SK-N-SH (cell line): Measurements from ENCODE around the gene PRB3. TPM values are rescaled to one million over a fixed set of nuclear protein-coding genes. Genes with fewer than 3 reads are reported as not detected.

Experiments used
- CTCF ChIA-PET: fragments of 300-600, 350-600 bp; formaldehyde crosslinking; extraction: SDS; loops from one replicate; lab custom pipeline; 2021; lab: Yijun Ruan, JAX
- POLR2A ChIA-PET: fragments of 350-600 bp; sonication (Branson Sonifier 250); formaldehyde crosslinking; extraction: SDS; loops from one replicate; lab custom pipeline; 2020; ENCODE audit warnings: antibody characterized with exemption, inconsistent platforms; lab: Yijun Ruan, JAX
- DNase-seq: peaks from one replicate; pipeline ENCODE4 v3.0.0; 2012
- H2AFZ ChIP-seq: fragments of 200-600 bp; sonication (generic); 2 replicates; pipeline ENCODE4 v1.8.1; 2016; ENCODE audit warnings: antibody characterized with exemption, mild to moderate bottlenecking, low read depth
- H3F3A ChIP-seq: fragments of 200-600 bp; sonication (generic); replicated peaks from 2 replicates; pipeline ENCODE3; 2016; ENCODE audit warnings: antibody characterized with exemption, mild to moderate bottlenecking; ENCODE audit not compliant: insufficient read depth
- H3K27ac ChIP-seq, 2 experiments: fragments of 200-500 bp in 1 of 2; fragments of 200-600 bp in 1 of 2; sonication (Bioruptor generic) in 1 of 2; sonication (generic), shearing (Covaris generic) in 1 of 2; 2 replicates each; pipeline versions ENCODE4 v1.5.1 to v1.6.1; 2014 to 2016; ENCODE audit warnings: low read depth in 2 of 2, inconsistent platforms in 1 of 2, low read length in 1 of 2, mild to moderate bottlenecking in 1 of 2, mixed read lengths in 1 of 2
- H3K27me3 ChIP-seq: fragments of 200-600 bp; sonication (generic), shearing (Covaris generic); 2 replicates; pipeline ENCODE4 v1.6.1; 2016; ENCODE audit warnings: mixed run types; ENCODE audit not compliant: insufficient read depth
- H3K36me3 ChIP-seq, 2 experiments: fragments of 200-500 bp in 1 of 2; fragments of 200-600 bp in 1 of 2; sonication (Bioruptor generic) in 1 of 2; sonication (generic) in 1 of 2; replicated peaks in 1 of 2; 2 replicates each; pipeline versions ENCODE3 to v1.5.1; 2014 to 2016; ENCODE audit warnings: low read length in 1 of 2, mild to moderate bottlenecking in 1 of 2; ENCODE audit not compliant: insufficient read depth in 2 of 2, control insufficient read depth in 1 of 2
- H3K4me1 ChIP-seq, 2 experiments: fragments of 200-500 bp in 1 of 2; fragments of 200-600 bp in 1 of 2; sonication (Bioruptor generic) in 1 of 2; sonication (generic), shearing (Covaris generic) in 1 of 2; 2 replicates each; pipeline versions ENCODE4 v1.5.1 to v1.6.1; 2014 to 2016; ENCODE audit warnings: low read depth in 1 of 2, low read length in 1 of 2, mixed run types in 1 of 2; ENCODE audit not compliant: insufficient read depth in 2 of 2, control insufficient read depth in 1 of 2
- H3K4me2 ChIP-seq: fragments of 200-600 bp; sonication (generic), shearing (Covaris generic); 2 replicates; pipeline ENCODE4 v1.6.1; 2017; ENCODE audit warnings: mixed run types
- H3K4me3 ChIP-seq, 2 experiments: fragments of 200-500 bp in 1 of 2; fragments of 200-600 bp in 1 of 2; sonication (Bioruptor generic) in 1 of 2; sonication (generic), shearing (Covaris generic) in 1 of 2; 2 replicates each; pipeline versions ENCODE4 v1.5.1 to v1.8.1; 2014 to 2016; ENCODE audit warnings: low read depth in 2 of 2, inconsistent platforms in 1 of 2, low read length in 1 of 2, mild to moderate bottlenecking in 1 of 2, mixed read lengths in 1 of 2, moderate library complexity in 1 of 2
- H3K79me2 ChIP-seq: fragments of 200-600 bp; sonication (generic); 2 replicates; pipeline ENCODE4 v1.8.1; 2017; ENCODE audit warnings: mild to moderate bottlenecking; ENCODE audit not compliant: insufficient read depth
- H3K9ac ChIP-seq: fragments of 200-600 bp; sonication (generic); 2 replicates; pipeline ENCODE4 v1.6.1; 2017; ENCODE audit warnings: mixed run types
- H3K9me2 ChIP-seq: fragments of 200-600 bp; sonication (generic); 2 replicates; pipeline ENCODE4 v1.6.1; 2017; ENCODE audit warnings: mixed run types
- H3K9me3 ChIP-seq: fragments of 200-600 bp; sonication (generic); 2 replicates; pipeline ENCODE4 v1.6.1; 2017; ENCODE audit warnings: mixed run types, mild to moderate bottlenecking, moderate library complexity
- H4K20me1 ChIP-seq: fragments of 200-600 bp; sonication (generic); 2 replicates; pipeline ENCODE4 v1.6.1; 2017; ENCODE audit warnings: mild to moderate bottlenecking, mixed run types; ENCODE audit not compliant: insufficient read depth
- CHD2 ChIP-seq: fragments of 150-350 bp; IDR thresholded peaks from 2 replicates; pipeline ENCODE4 v1.6.1; 2018; ENCODE audit warnings: low read length; ENCODE audit not compliant: partially characterized antibody
- EP300 ChIP-seq, 2 experiments: IDR thresholded peaks; 2 replicates each; pipeline versions ENCODE4 v1.4.0 to v1.6.1; 2012; ENCODE audit warnings: borderline replicate concordance in 1 of 2, low read depth in 1 of 2, low read length in 1 of 2
- EZH2phosphoT487 ChIP-seq: fragments of 200-600 bp; sonication (generic); IDR thresholded peaks from 2 replicates; pipeline ENCODE4 v1.6.1; 2017; ENCODE audit warnings: low read depth, mixed run types, mild to moderate bottlenecking, antibody characterized with exemption, moderate library complexity, borderline replicate concordance
- FOXM1 ChIP-seq: IDR thresholded peaks from 2 replicates; pipeline ENCODE4 v1.4.0; 2012; ENCODE audit warnings: low read depth, mild to moderate bottlenecking
- GATA2 ChIP-seq: sonication (generic); formaldehyde crosslinking; IDR thresholded peaks from 2 replicates; pipeline ENCODE4 v1.5.0; 2020; ENCODE audit warnings: mild to moderate bottlenecking, missing genetic modification reagents
- JUND ChIP-seq: IDR thresholded peaks from 2 replicates; pipeline ENCODE4 v1.4.0; 2012
- MXI1 ChIP-seq: IDR thresholded peaks from 2 replicates; pipeline ENCODE4 v1.6.1; 2012; ENCODE audit warnings: mild to moderate bottlenecking, low read depth, low read length, improper control_type of control experiment
- NFIC ChIP-seq: IDR thresholded peaks from 2 replicates; pipeline ENCODE4 v1.4.0; 2012; ENCODE audit warnings: borderline replicate concordance
- RAD21 ChIP-seq: IDR thresholded peaks from 2 replicates; pipeline ENCODE4 v1.6.1; 2012; ENCODE audit warnings: mild to moderate bottlenecking, low read length
- RFX5 ChIP-seq: IDR thresholded peaks from 2 replicates; pipeline ENCODE4 v1.6.1; 2012; ENCODE audit warnings: mild to moderate bottlenecking, improper control_type of control experiment, low read length
- RXRA ChIP-seq: IDR thresholded peaks from 2 replicates; pipeline ENCODE4 v1.4.0; 2012; ENCODE audit warnings: low read depth, mild to moderate bottlenecking, borderline replicate concordance
- SMC3 ChIP-seq: IDR thresholded peaks from 2 replicates; pipeline ENCODE4 v1.6.1; 2012; ENCODE audit warnings: low read depth, low read length, improper control_type of control experiment
- TAF1 ChIP-seq: IDR thresholded peaks from 2 replicates; pipeline ENCODE4 v1.6.1; 2012; ENCODE audit warnings: low read depth, mild to moderate bottlenecking, low read length, moderate library complexity, borderline replicate concordance
- WGBS: methylation state at CpG from one replicate; pipeline ENCODE4 v1.1.6; 2017; ENCODE audit warnings: low lambda C conversion rate; 5-methylcytosine and 5-hydroxymethylcytosine counted together
- polyA plus RNA-seq, 3 experiments: library from polyadenylated mRNA; depleted of rRNA; stranded (reverse); fragments of >200 nt; gene quantifications; 2 replicates each; pipeline ENCODE4 v1.2.3, GENCODE V29; 2012
- TF ChIP-seq, protein P1 (sequence below): IDR thresholded peaks from 2 replicates; pipeline ENCODE4 v1.4.0; 2012; ENCODE audit warnings: low read depth, borderline replicate concordance
- TF ChIP-seq, protein P2 (sequence below): fragments of 150-350 bp; IDR thresholded peaks from 2 replicates; pipeline ENCODE4 v1.6.1; 2016; ENCODE audit warnings: mild to moderate bottlenecking, low read depth, low read length
- TF ChIP-seq, protein P3 (sequence below): fragments of 200-600 bp; sonication (generic); IDR thresholded peaks from 2 replicates; pipeline ENCODE4 v1.6.1; 2017; ENCODE audit warnings: antibody characterized with exemption, mild to moderate bottlenecking, moderate library complexity
- TF ChIP-seq, protein P4 (sequence below): IDR thresholded peaks from 2 replicates; pipeline ENCODE4 v1.4.0; 2012; ENCODE audit warnings: low read depth
- TF ChIP-seq, protein P5 (sequence below): IDR thresholded peaks from 2 replicates; pipeline ENCODE4; 2012
- TF ChIP-seq, protein P6 (sequence below): IDR thresholded peaks from 2 replicates; pipeline ENCODE4 v1.4.0; 2012; ENCODE audit warnings: low read depth, borderline replicate concordance
- TF ChIP-seq, protein P7 (sequence below): fragments of 150-350 bp; IDR thresholded peaks from 2 replicates; pipeline ENCODE4 v1.6.1; 2017; ENCODE audit warnings: antibody characterized with exemption, low read length, low read depth, borderline replicate concordance

Gene PRB3
- polyA plus RNA-seq, 1 of the 3 experiments (the other 2 are of a cell fraction), result not detected

DNA sequence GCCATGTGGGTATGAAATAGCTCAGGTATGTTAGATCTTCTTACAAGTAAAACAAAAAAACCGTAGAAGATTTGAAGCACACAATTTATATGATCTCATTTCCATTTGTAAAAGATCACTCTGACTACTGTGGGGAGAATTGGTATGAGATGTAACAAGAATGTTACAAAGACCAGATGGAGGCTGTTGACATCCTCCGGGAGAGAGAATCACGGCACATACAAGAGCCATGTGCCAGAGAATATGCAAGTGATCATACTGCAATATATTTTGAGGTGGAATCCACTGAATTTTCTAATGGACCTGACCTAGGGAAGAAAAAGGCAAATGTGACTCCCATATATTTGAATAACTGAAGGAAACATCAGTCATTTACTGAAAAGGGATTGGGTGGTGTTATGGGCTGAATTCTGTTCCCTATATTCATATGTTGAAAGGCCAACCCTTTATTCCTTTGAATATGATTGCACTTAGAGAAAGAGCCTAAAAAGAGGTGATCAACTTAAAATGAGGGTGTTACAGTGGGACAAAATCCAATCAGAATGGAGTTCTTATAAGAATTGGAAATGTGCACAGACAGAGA lies 29.1 kb downstream of the PRB3 start:
- H3K27ac ChIP-seq, result no peak overlapping the region
- no peaks in the 10 kb centered on the region for H3K9me2 ChIP-seq
- H3K9ac ChIP-seq, result no peak overlapping the region
- 2% methylated on average over 3 of the region's 3 CpGs for WGBS
- no peaks in the 10 kb centered on the region for H3K79me2 ChIP-seq
- no peak overlapping the region for H3K4me2 ChIP-seq
- H3K9me3 ChIP-seq, result no peaks in the 10 kb centered on the region
- POLR2A ChIA-PET, result no interaction called here
- TF ChIP-seq, protein P1, sequence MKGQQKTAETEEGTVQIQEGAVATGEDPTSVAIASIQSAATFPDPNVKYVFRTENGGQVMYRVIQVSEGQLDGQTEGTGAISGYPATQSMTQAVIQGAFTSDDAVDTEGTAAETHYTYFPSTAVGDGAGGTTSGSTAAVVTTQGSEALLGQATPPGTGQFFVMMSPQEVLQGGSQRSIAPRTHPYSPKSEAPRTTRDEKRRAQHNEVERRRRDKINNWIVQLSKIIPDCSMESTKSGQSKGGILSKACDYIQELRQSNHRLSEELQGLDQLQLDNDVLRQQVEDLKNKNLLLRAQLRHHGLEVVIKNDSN, result no peak
- TF ChIP-seq MXI1 (no peak), GATA2 (CRISPR knock-in tag) (no peak), TAF1 (no peak), RXRA (no peak), CHD2 (no peak), RAD21 (no peak)
- TF ChIP-seq, all 33 proteins: peak for 0
- no peaks in the 10 kb centered on the region for H3K36me3 ChIP-seq
- DNase-seq, result no peak
- no peaks in the 10 kb centered on the region for H3K27me3 ChIP-seq
- no peaks in the 10 kb centered on the region for H4K20me1 ChIP-seq
- H3F3A ChIP-seq, result no peaks in the 10 kb centered on the region
- no peak overlapping the region for H3K4me3 ChIP-seq
- H2AFZ ChIP-seq, result no peak overlapping the region
- no peaks in the 10 kb centered on the region for H3K4me1 ChIP-seq
- CTCF ChIA-PET, result interaction anchor here (1.3 kb wide), 1 partner anchor 12 kb away, joined by 4 read pairs; no protein-coding TSS in a partner anchor

DNA sequence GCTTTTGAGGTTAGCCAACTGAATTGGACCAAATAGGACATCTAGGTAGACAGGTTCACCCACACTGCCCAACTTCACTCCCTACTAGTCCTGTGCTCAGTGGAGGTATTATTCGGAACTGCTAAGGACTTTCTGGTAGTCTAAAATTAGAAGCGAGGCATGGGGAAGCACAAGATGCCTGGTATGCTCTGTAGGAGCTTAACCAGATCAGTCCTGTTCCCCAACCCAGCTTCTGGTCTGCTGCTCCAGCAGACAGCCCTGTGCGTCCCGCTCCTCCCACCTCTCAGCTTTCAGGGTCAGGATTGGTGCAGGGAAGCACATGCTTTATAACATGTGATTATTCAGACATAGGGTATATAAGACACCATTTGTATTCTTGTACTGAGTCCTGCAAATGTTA lies 31.2 kb downstream of the PRB3 start:
- WGBS, result 45% methylated on average over 4 of the region's 4 CpGs
- Histone ChIP-seq H4K20me1 (no peaks in the 10 kb centered on the region), H3K36me3 (no peaks in the 10 kb centered on the region), H3K9me2 (no peaks in the 10 kb centered on the region), H3K79me2 (no peaks in the 10 kb centered on the region), H3K9me3 (no peaks in the 10 kb centered on the region), H2AFZ (no peak overlapping the region), H3K4me1 (no peaks in the 10 kb centered on the region), H3K27me3 (no peaks in the 10 kb centered on the region), H3K27ac (no peak overlapping the region), H3K4me2 (no peak overlapping the region), H3K9ac (no peak overlapping the region), H3K4me3 (no peak overlapping the region), H3F3A (no peaks in the 10 kb centered on the region)
- DNase-seq, result no peak
- ChIA-PET POLR2A (no interaction called here), CTCF (interaction anchor here (1.6 kb wide), 1 partner anchor 10 kb away, joined by 4 read pairs; no protein-coding TSS in a partner anchor)
- TF ChIP-seq EP300 (IDR thresholded peaks at IDR 0.05; ENCODE audit: borderline replicate concordance in 1 of 2, low read depth in 1 of 2, low read length in 1 of 2) (no peak), RFX5 (no peak), NFIC (no peak), JUND (no peak), EZH2phosphoT487 (no peak), SMC3 (no peak), FOXM1 (no peak)
- TF ChIP-seq, protein P2, sequence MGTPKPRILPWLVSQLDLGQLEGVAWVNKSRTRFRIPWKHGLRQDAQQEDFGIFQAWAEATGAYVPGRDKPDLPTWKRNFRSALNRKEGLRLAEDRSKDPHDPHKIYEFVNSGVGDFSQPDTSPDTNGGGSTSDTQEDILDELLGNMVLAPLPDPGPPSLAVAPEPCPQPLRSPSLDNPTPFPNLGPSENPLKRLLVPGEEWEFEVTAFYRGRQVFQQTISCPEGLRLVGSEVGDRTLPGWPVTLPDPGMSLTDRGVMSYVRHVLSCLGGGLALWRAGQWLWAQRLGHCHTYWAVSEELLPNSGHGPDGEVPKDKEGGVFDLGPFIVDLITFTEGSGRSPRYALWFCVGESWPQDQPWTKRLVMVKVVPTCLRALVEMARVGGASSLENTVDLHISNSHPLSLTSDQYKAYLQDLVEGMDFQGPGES, result no peak
- TF ChIP-seq, protein P3, sequence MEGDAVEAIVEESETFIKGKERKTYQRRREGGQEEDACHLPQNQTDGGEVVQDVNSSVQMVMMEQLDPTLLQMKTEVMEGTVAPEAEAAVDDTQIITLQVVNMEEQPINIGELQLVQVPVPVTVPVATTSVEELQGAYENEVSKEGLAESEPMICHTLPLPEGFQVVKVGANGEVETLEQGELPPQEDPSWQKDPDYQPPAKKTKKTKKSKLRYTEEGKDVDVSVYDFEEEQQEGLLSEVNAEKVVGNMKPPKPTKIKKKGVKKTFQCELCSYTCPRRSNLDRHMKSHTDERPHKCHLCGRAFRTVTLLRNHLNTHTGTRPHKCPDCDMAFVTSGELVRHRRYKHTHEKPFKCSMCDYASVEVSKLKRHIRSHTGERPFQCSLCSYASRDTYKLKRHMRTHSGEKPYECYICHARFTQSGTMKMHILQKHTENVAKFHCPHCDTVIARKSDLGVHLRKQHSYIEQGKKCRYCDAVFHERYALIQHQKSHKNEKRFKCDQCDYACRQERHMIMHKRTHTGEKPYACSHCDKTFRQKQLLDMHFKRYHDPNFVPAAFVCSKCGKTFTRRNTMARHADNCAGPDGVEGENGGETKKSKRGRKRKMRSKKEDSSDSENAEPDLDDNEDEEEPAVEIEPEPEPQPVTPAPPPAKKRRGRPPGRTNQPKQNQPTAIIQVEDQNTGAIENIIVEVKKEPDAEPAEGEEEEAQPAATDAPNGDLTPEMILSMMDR, result no peak
- TF ChIP-seq, protein P4, sequence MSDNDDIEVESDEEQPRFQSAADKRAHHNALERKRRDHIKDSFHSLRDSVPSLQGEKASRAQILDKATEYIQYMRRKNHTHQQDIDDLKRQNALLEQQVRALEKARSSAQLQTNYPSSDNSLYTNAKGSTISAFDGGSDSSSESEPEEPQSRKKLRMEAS, result no peak
- TF ChIP-seq, protein P5, sequence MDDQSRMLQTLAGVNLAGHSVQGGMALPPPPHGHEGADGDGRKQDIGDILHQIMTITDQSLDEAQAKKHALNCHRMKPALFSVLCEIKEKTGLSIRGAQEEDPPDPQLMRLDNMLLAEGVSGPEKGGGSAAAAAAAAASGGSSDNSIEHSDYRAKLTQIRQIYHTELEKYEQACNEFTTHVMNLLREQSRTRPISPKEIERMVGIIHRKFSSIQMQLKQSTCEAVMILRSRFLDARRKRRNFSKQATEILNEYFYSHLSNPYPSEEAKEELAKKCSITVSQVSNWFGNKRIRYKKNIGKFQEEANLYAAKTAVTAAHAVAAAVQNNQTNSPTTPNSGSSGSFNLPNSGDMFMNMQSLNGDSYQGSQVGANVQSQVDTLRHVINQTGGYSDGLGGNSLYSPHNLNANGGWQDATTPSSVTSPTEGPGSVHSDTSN, result no peak
- TF ChIP-seq, protein P6, sequence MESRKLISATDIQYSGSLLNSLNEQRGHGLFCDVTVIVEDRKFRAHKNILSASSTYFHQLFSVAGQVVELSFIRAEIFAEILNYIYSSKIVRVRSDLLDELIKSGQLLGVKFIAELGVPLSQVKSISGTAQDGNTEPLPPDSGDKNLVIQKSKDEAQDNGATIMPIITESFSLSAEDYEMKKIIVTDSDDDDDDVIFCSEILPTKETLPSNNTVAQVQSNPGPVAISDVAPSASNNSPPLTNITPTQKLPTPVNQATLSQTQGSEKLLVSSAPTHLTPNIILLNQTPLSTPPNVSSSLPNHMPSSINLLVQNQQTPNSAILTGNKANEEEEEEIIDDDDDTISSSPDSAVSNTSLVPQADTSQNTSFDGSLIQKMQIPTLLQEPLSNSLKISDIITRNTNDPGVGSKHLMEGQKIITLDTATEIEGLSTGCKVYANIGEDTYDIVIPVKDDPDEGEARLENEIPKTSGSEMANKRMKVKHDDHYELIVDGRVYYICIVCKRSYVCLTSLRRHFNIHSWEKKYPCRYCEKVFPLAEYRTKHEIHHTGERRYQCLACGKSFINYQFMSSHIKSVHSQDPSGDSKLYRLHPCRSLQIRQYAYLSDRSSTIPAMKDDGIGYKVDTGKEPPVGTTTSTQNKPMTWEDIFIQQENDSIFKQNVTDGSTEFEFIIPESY, result no peak
- TF ChIP-seq, protein P7, sequence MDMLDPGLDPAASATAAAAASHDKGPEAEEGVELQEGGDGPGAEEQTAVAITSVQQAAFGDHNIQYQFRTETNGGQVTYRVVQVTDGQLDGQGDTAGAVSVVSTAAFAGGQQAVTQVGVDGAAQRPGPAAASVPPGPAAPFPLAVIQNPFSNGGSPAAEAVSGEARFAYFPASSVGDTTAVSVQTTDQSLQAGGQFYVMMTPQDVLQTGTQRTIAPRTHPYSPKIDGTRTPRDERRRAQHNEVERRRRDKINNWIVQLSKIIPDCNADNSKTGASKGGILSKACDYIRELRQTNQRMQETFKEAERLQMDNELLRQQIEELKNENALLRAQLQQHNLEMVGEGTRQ, result no peak
